GM20000 (cell line): ENCODE results near the gene OTOA.
A peak's percentile ranks its signal among the peaks of the same experiment; 100 is the strongest.
"Not testable (repeated sequence)": the region's sequence is repeated elsewhere in the genome, so short reads cannot be mapped to it uniquely, and the experiment has no call there.

Experiments used
- DNase-seq: peaks from one replicate; pipeline ENCODE4 v3.0.0; 2012; ENCODE audit warnings: low spot score
- CTCF ChIP-seq: IDR thresholded peaks from 2 replicates; pipeline ENCODE4 v1.5.1; 2012; ENCODE audit warnings: mild to moderate bottlenecking, control low read depth; ENCODE audit errors: extremely low read depth, missing control alignments

The OTOA gene

GRCh38 chr16:21704266-21704665 is 40.5 kb downstream of the OTOA start:
- no peak for TF ChIP-seq CTCF
- no peak for DNase-seq

- TF ChIP-seq CTCF, result no peak
These were observed 41.0 kb downstream of the OTOA start for GRCh38 chr16:21704733-21705132.

GRCh38 chr16:21708533-21709115 is 44.9 kb downstream of the OTOA start:
- TF ChIP-seq CTCF, result peak; percentile 76
- DNase-seq, result peak; percentile 76

More at GRCh38 chr16:21704733-21705132, 41.0 kb downstream of the OTOA start:
- no peak for DNase-seq

- TF ChIP-seq CTCF, result no peak
- no peak for DNase-seq
These were observed 47.2 kb downstream of the OTOA start for GRCh38 chr16:21710938-21711337.

- no peak for DNase-seq
- no peak for TF ChIP-seq CTCF
These were observed 50.0 kb downstream of the OTOA start for GRCh38 chr16:21713549-21714368.

GRCh38 chr16:21714369-21714618 is 50.5 kb downstream of the OTOA start:
- DNase-seq, result not testable (repeated sequence)

GRCh38 chr16:21717608-21718007 is 53.8 kb downstream of the OTOA start:
- no peak for DNase-seq
- TF ChIP-seq CTCF, result no peak

- TF ChIP-seq CTCF, result no peak
- DNase-seq, result no peak
These were observed 55.5 kb downstream of the OTOA start for GRCh38 chr16:21719283-21719682.
